ENCODE data around the gene NEFH. TPM values are rescaled to one million over a fixed set of nuclear protein-coding genes. Genes with fewer than 3 reads are reported as not detected.

Gene NEFH
- total RNA-seq, 2 donors from 2014 or later: 149 to 887 TPM

GRCh38 chr22:29445508-29445907 is 34.5 kb upstream of the NEFH start:
- Histone ChIP-seq H3K36me3 (no peaks in the 10 kb centered on the region), H3K4me3 (no peak overlapping the region), H3K27me3 (replicated peaks; ENCODE audit: insufficient read depth) (no peaks in the 10 kb centered on the region), H3K9me3 (no peaks in the 10 kb centered on the region), H3K4me1 (replicated peaks) (no peaks in the 10 kb centered on the region), H3K27ac (no peak overlapping the region)
- DNase-seq (ENCODE audit: low spot score): no peak
- TF ChIP-seq POLR2A (IDR thresholded peaks at IDR 0.05): no peak
- no peak for TF ChIP-seq POLR2AphosphoS5 (IDR thresholded peaks at IDR 0.05)
- no peak for TF ChIP-seq CTCF (IDR thresholded peaks at IDR 0.05)
- 87% methylated on average over 4 of the region's 4 CpGs for WGBS
- intact Hi-C loops (cut with DNase I): no loop called here

GRCh38 chr22:29447906-29448305 is 32.1 kb upstream of the NEFH start:
- H3K27me3 ChIP-seq (replicated peaks; ENCODE audit: insufficient read depth): no peaks in the 10 kb centered on the region
- intact Hi-C loops (cut with DNase I): no loop called here
- 87% methylated on average over 5 of the region's 5 CpGs for WGBS
- no peak for DNase-seq (ENCODE audit: low spot score)
- TF ChIP-seq CTCF (IDR thresholded peaks at IDR 0.05) (no peak), POLR2AphosphoS5 (IDR thresholded peaks at IDR 0.05) (no peak), POLR2A (IDR thresholded peaks at IDR 0.05) (no peak)
- H3K4me3 ChIP-seq: no peak overlapping the region
- no peaks in the 10 kb centered on the region for H3K9me3 ChIP-seq
- H3K36me3 ChIP-seq: no peaks in the 10 kb centered on the region
- no peak overlapping the region for H3K27ac ChIP-seq
- H3K4me1 ChIP-seq (replicated peaks): no peaks in the 10 kb centered on the region

GRCh38 chr22:29449296-29449875 is 30.6 kb upstream of the NEFH start:
- TF ChIP-seq CTCF (IDR thresholded peaks at IDR 0.05) (no peak), POLR2AphosphoS5 (IDR thresholded peaks at IDR 0.05) (no peak), POLR2A (IDR thresholded peaks at IDR 0.05) (no peak)
- 91% methylated on average over 11 of the region's 11 CpGs for WGBS

GRCh38 chr22:29450222-29450621 is 29.8 kb upstream of the NEFH start:
- no peaks in the 10 kb centered on the region for H3K9me3 ChIP-seq
- no peaks in the 10 kb centered on the region for H3K36me3 ChIP-seq
- no peak overlapping the region for H3K27ac ChIP-seq
- WGBS: 66% methylated on average over 8 of the region's 8 CpGs
- intact Hi-C loops (cut with DNase I): no loop called here
- no peak for DNase-seq (ENCODE audit: low spot score)
- peaks cover 5% of the 10 kb centered on the region for H3K4me1 ChIP-seq (replicated peaks)
- H3K4me3 ChIP-seq: no peak overlapping the region
- TF ChIP-seq POLR2A (IDR thresholded peaks at IDR 0.05) (no peak), POLR2AphosphoS5 (IDR thresholded peaks at IDR 0.05) (no peak), CTCF (IDR thresholded peaks at IDR 0.05) (no peak)
- no peaks in the 10 kb centered on the region for H3K27me3 ChIP-seq (replicated peaks; ENCODE audit: insufficient read depth)

More at GRCh38 chr22:29449296-29449875, 30.6 kb upstream of the NEFH start:
- peaks cover 5% of the 10 kb centered on the region for H3K4me1 ChIP-seq (replicated peaks)
- H3K9me3 ChIP-seq: no peaks in the 10 kb centered on the region
- no peaks in the 10 kb centered on the region for H3K27me3 ChIP-seq (replicated peaks; ENCODE audit: insufficient read depth)
- intact Hi-C loops (cut with DNase I): no loop called here
- DNase-seq (ENCODE audit: low spot score): no peak
- no peaks in the 10 kb centered on the region for H3K36me3 ChIP-seq
- H3K27ac ChIP-seq: no peak overlapping the region
- H3K4me3 ChIP-seq: no peak overlapping the region

GRCh38 chr22:29451863-29452262 is 28.2 kb upstream of the NEFH start:
- TF ChIP-seq POLR2A (IDR thresholded peaks at IDR 0.05) (no peak), POLR2AphosphoS5 (IDR thresholded peaks at IDR 0.05) (no peak), CTCF (IDR thresholded peaks at IDR 0.05) (no peak)
- H3K4me1 ChIP-seq (replicated peaks): peaks cover 5% of the 10 kb centered on the region
- H3K36me3 ChIP-seq: no peaks in the 10 kb centered on the region
- no peaks in the 10 kb centered on the region for H3K9me3 ChIP-seq
- DNase-seq (ENCODE audit: low spot score): no peak
- no peaks in the 10 kb centered on the region for H3K27me3 ChIP-seq (replicated peaks; ENCODE audit: insufficient read depth)
- intact Hi-C loops (cut with DNase I): no loop called here
- H3K4me3 ChIP-seq: no peak overlapping the region
- no peak overlapping the region for H3K27ac ChIP-seq
- WGBS: 90% methylated on average over 4 of the region's 4 CpGs
